IMR-90 (cell line): ENCODE data around the gene SRSF3. TPM values are rescaled to one million over a fixed set of nuclear protein-coding genes. Genes with fewer than 3 reads are reported as not detected.

ENCODE experiments used
- ATAC-seq: fragments of 200-7000 bp; cut with Tn5 transposase; 2 replicates; pipeline ENCODE4 v1.9.1; 2020; ENCODE audit warnings: low read depth, mild to moderate bottlenecking, moderate library complexity
- BruUV-seq: library from RNA; stranded (reverse); fragments of 400-500 nt; replicated peaks from 2 replicates; lab custom pipeline; 2021; lab: Mats Ljungman, UMichigan
- CTCF ChIA-PET: fragments of 300-600 bp; formaldehyde crosslinking; extraction: SDS; loops from one replicate; lab custom pipeline; 2021; ENCODE audit warnings: antibody characterized with exemption; lab: Yijun Ruan, JAX
- POLR2A ChIA-PET: fragments of 300-600 bp; sonication (Branson Sonifier 250); formaldehyde crosslinking; loops from one replicate; lab custom pipeline; 2022; ENCODE audit warnings: antibody characterized with exemption; ENCODE audit not compliant: unreplicated experiment; lab: Charles Lee
- DNase-seq: peaks from one replicate; pipeline ENCODE4 v3.0.0; 2013
- H2AFZ ChIP-seq: replicated peaks from 2 replicates; pipeline ENCODE3; 2013; ENCODE audit warnings: low read length, mild to moderate bottlenecking; ENCODE audit not compliant: poor library complexity
- H2AK5ac ChIP-seq: 2 replicates; pipeline ENCODE4 v1.6.1; 2013; ENCODE audit warnings: low read depth, low read length, inconsistent platforms
- H2AK9ac ChIP-seq: replicated peaks from 2 replicates; pipeline ENCODE3; 2013; ENCODE audit warnings: mild to moderate bottlenecking, low read depth, low read length, moderate library complexity; ENCODE audit not compliant: poor library complexity
- H2BK120ac ChIP-seq: 2 replicates; pipeline ENCODE4 v1.6.1; 2013; ENCODE audit warnings: low read depth, low read length, inconsistent platforms
- H2BK15ac ChIP-seq: 3 replicates; pipeline ENCODE4 v1.6.1; 2013; ENCODE audit warnings: low read depth, low read length, inconsistent platforms
- H2BK20ac ChIP-seq: 2 replicates; pipeline ENCODE4 v1.6.1; 2013; ENCODE audit warnings: low read depth, mild to moderate bottlenecking, inconsistent platforms, low read length, moderate library complexity
- H2BK5ac ChIP-seq: 2 replicates; pipeline ENCODE4 v1.6.1; 2013; ENCODE audit warnings: mild to moderate bottlenecking, low read depth, low read length, inconsistent platforms; ENCODE audit not compliant: poor library complexity, severe bottlenecking
- H3K14ac ChIP-seq: replicated peaks from 2 replicates; pipeline ENCODE4 v1.6.1; 2013; ENCODE audit warnings: low read depth, low read length, inconsistent platforms
- H3K18ac ChIP-seq: 2 replicates; pipeline ENCODE4 v1.6.1; 2013; ENCODE audit warnings: low read depth, low read length, control low read depth
- H3K23ac ChIP-seq: 2 replicates; pipeline ENCODE4 v1.6.1; 2013; ENCODE audit warnings: low read depth, low read length, inconsistent platforms
- H3K27ac ChIP-seq: 2 replicates; pipeline ENCODE4 v1.5.1; 2013; ENCODE audit warnings: mild to moderate bottlenecking, control low read depth, low read length; ENCODE audit not compliant: insufficient read depth
- H3K27me3 ChIP-seq: 2 replicates; pipeline ENCODE4 v1.6.1; 2013; ENCODE audit warnings: low read length; ENCODE audit not compliant: control insufficient read depth, insufficient read depth
- H3K36me3 ChIP-seq: 2 replicates; pipeline ENCODE4 v1.6.1; 2013; ENCODE audit warnings: low read length, mixed read lengths; ENCODE audit not compliant: control insufficient read depth, insufficient read depth
- H3K4ac ChIP-seq: 2 replicates; pipeline ENCODE4 v1.6.1; 2013; ENCODE audit warnings: low read depth, low read length, inconsistent platforms
- H3K4me1 ChIP-seq: 2 replicates; pipeline ENCODE4 v1.6.1; 2013; ENCODE audit warnings: low read length, mixed read lengths; ENCODE audit not compliant: control insufficient read depth, insufficient read depth
- H3K4me2 ChIP-seq: 2 replicates; pipeline ENCODE4 v1.6.1; 2013; ENCODE audit warnings: low read depth, mild to moderate bottlenecking, control low read depth, low read length, moderate library complexity
- H3K4me3 ChIP-seq: 2 replicates; pipeline ENCODE4 v1.5.1; 2013; ENCODE audit warnings: low read depth, mild to moderate bottlenecking, control low read depth, low read length, moderate library complexity; ENCODE audit not compliant: insufficient read depth
- H3K56ac ChIP-seq: 2 replicates; pipeline ENCODE4 v1.6.1; 2013; ENCODE audit warnings: low read length, inconsistent platforms; ENCODE audit not compliant: insufficient read depth; ENCODE audit errors: extremely low read depth
- H3K79me1 ChIP-seq, 2 experiments: 2 replicates each; pipeline ENCODE4 v1.6.1; 2013; ENCODE audit warnings: low read length in 2 of 2, inconsistent platforms in 1 of 2, low read depth in 1 of 2
- H3K9ac ChIP-seq: 2 replicates; pipeline ENCODE4 v1.6.1; 2013; ENCODE audit warnings: low read depth, low read length, control low read depth
- H3K9me1 ChIP-seq: 2 replicates; pipeline ENCODE4 v1.6.1; 2013; ENCODE audit warnings: low read length, inconsistent platforms; ENCODE audit not compliant: insufficient read depth
- H3K9me3 ChIP-seq: 2 replicates; pipeline ENCODE4 v1.6.1; 2013; ENCODE audit warnings: low read length; ENCODE audit not compliant: control insufficient read depth, insufficient read depth
- H4K20me1 ChIP-seq: 2 replicates; pipeline ENCODE4 v1.6.1; 2013; ENCODE audit warnings: low read length, inconsistent platforms; ENCODE audit not compliant: insufficient read depth
- H4K5ac ChIP-seq: 2 replicates; pipeline ENCODE4 v1.6.1; 2013; ENCODE audit warnings: mild to moderate bottlenecking, low read depth, low read length, control low read depth
- H4K8ac ChIP-seq, 2 experiments: 2 replicates each; pipeline ENCODE4 v1.6.1; 2013; ENCODE audit warnings: low read depth in 2 of 2, low read length in 2 of 2, control low read depth in 1 of 2, inconsistent platforms in 1 of 2
- H4K91ac ChIP-seq: 2 replicates; pipeline ENCODE4 v1.6.1; 2013; ENCODE audit warnings: low read depth, low read length, inconsistent platforms; ENCODE audit not compliant: insufficient read depth
- CEBPB ChIP-seq: IDR thresholded peaks from 2 replicates; pipeline ENCODE4 v1.6.1; 2012; ENCODE audit warnings: low read depth, low read length, improper control_type of control experiment
- CHD1 ChIP-seq: IDR thresholded peaks from 2 replicates; pipeline ENCODE4 v1.6.1; 2012; ENCODE audit warnings: low read depth, low read length, improper control_type of control experiment
- FOS ChIP-seq: fragments of 150-350 bp; IDR thresholded peaks from 2 replicates; pipeline ENCODE4 v1.6.1; 2016; ENCODE audit warnings: low read depth, low read length
- MXI1 ChIP-seq: IDR thresholded peaks from 2 replicates; pipeline ENCODE4 v1.6.1; 2012; ENCODE audit warnings: low read depth, mild to moderate bottlenecking, low read length, moderate library complexity, borderline replicate concordance
- NFE2L2 ChIP-seq: fragments of 150-350 bp; IDR thresholded peaks from 2 replicates; pipeline ENCODE4 v1.6.1; 2016; ENCODE audit warnings: low read depth, mild to moderate bottlenecking, low read length
- POLR2A ChIP-seq: IDR thresholded peaks from 2 replicates; pipeline ENCODE4 v1.6.1; 2012; ENCODE audit warnings: mild to moderate bottlenecking, low read depth, low read length
- RCOR1 ChIP-seq: IDR thresholded peaks from 2 replicates; pipeline ENCODE4 v1.6.1; 2012; ENCODE audit warnings: mild to moderate bottlenecking, low read length, improper control_type of control experiment; ENCODE audit not compliant: insufficient replicate concordance
- RFX5 ChIP-seq: IDR thresholded peaks from 2 replicates; pipeline ENCODE4 v1.8.0; 2012; ENCODE audit warnings: low read depth, mild to moderate bottlenecking, low read length, moderate library complexity
- WGBS, 2 experiments: methylation state at CpG; one replicate each; pipeline versions ENCODE4 v1.1.5 to v1.1.7; 2013; ENCODE audit warnings: missing lambda C conversion rate in 2 of 2; ENCODE audit not compliant: insufficient read length in 1 of 2; ENCODE audit errors: extremely low coverage in 2 of 2; 5-methylcytosine and 5-hydroxymethylcytosine counted together
- dilution Hi-C: fragments of 300-500 bp; cut with HindIII; formaldehyde crosslinking; loops from one replicate; pipeline ENCODE4 v1.14.3; 2018; ENCODE audit warnings: low sequenced_read_pairs; ENCODE audit not compliant: unreplicated experiment
- in situ Hi-C: fragments of 300-500 bp; cut with MboI; formaldehyde crosslinking; loops from 3 replicates; pipeline ENCODE4 v1.14.3; 2019; ENCODE audit warnings: low sequenced_read_pairs, inconsistent platforms, mixed read lengths
- intact Hi-C: fragments of 100-400 bp; cut with micrococcal nuclease; formaldehyde crosslinking; loops from 2 replicates; pipeline ENCODE4 v1.10.0; 2022
- polyA plus RNA-seq, 3 experiments: library from polyadenylated mRNA; depleted of rRNA; stranded (reverse); fragments of >200 nt; gene quantifications; 2 replicates each; pipeline ENCODE4 v1.2.3, GENCODE V29; 2012; ENCODE audit warnings: low replicate concordance in 1 of 3
- total RNA-seq: library from RNA; depleted of rRNA; stranded (reverse); fragments of >200 nt; gene quantifications from 2 replicates; pipeline ENCODE4 v1.2.3, GENCODE V29; 2012

SRSF3 gene
- total and polyA plus RNA-seq, 2 of the 4 experiments (the other 2 are of a cell fraction) = 237 to 297 TPM

DNA sequence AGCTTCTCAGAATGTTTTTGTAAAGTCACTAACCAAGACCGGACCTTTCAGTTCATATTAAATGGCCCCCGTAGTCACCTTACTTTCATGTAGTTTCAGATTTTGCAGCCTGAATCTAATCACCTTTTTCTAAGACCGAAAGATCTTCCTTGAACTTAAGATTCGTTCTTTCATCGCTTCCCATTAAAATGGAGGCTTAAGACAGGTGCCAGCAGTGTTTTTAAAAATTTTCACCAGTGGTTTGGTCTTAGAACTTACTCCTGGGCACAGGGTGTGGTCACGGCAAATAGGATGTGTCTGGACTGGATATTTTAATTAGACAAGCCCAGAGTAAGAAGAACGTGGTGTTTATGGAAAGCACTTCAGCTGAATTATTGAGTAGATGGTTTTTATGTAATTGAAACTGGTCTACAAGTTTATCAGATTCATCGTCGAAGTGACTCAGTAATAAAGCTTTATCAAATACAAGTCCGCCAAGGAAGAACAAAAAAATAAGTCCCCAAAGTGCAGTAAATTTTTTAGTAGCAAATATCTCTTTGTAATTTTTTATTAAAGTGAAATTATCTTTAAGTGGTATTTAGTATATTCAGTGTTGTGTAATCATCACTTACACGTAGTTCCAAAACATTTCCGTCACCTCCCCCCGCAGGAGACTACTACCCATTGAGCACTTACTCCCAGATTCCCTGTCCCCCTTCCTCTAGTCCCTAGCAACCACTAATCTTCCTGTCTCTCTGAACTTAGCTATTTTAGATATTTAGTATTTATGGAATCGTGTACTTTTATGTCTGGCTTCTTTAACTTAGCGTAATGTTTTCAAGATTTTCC is 868 bp downstream of the SRSF3 start:
- Histone ChIP-seq H3K36me3 (peaks cover 29% of the 10 kb centered on the region), H3K18ac (peak overlapping the region; percentile 62), H4K8ac (peak overlapping the region; percentile 82 to 95), H3K9me1 (peaks cover 10% of the 10 kb centered on the region), H2BK15ac (peak overlapping the region; percentile 0; the same call in 1 of the 3 replicates), H3K4ac (peak overlapping the region; percentile 94), H2BK120ac (peak overlapping the region; percentile 32), H3K27me3 (no peaks in the 10 kb centered on the region), H3K79me1 (peaks cover 13 to 40% of the 10 kb centered on the region in 2 experiments), H2BK20ac (no peak overlapping the region), H3K27ac (peak overlapping the region; percentile 95), H3K9me3 (no peaks in the 10 kb centered on the region), H2AK9ac (peak overlapping the region; percentile 100), H2AFZ (no peak overlapping the region), H3K4me1 (peaks cover 8% of the 10 kb centered on the region), H2BK5ac (peak overlapping the region; percentile 90), H3K4me3 (peak overlapping the region; percentile 72), H3K14ac (peak overlapping the region; percentile 100), H2AK5ac (peak overlapping the region; percentile 6; the same call in 1 of the 2 replicates), H3K9ac (peak overlapping the region; percentile 98), H4K20me1 (peaks cover 59% of the 10 kb centered on the region), H3K23ac (peak overlapping the region; percentile 91), H4K91ac (peak overlapping the region; percentile 96), H3K56ac (peak overlapping the region; percentile 99), H3K4me2 (peak overlapping the region; percentile 76; the same call in 1 of the 2 replicates), H4K5ac (peak overlapping the region; percentile 63; the same call in 1 of the 2 replicates)
- WGBS, 2 experiments = 0% methylated on average over 2 of the region's 15 CpGs; no CpG with 5 or more reads in 1 of the 2 experiments
- dilution Hi-C loops (no loop called here), in situ Hi-C loops (loop anchor here (5.0 kb wide), 1 partner anchor 48 kb away; the partner anchor contains the start of gene STK38), intact Hi-C loops (loop anchor here (2.0 to 5.0 kb wide), 2 partner anchors 152 to 173 kb away; partner anchors contain the start of genes KCTD20 and PXT1)
- peak; percentile 55 for DNase-seq
- ChIA-PET POLR2A (interaction anchor here (0.6 to 0.7 kb wide), 5 partner anchors 16 to 542 kb away, joined by 3 to 10 read pairs (median 6); no protein-coding TSS in a partner anchor), CTCF (no interaction called here)
- ATAC-seq = no peak
- TF ChIP-seq MXI1 (no peak), RCOR1 (no peak), CEBPB (peak; percentile 86), POLR2A (peak; percentile 64; the same call in 1 of the 2 replicates), CHD1 (0 out of 2 replicates have a peak, but pooled peaks have one; percentile 10), NFE2L2 (no peak), RFX5 (no peak), FOS (no peak)
- BruUV-seq = no TSS peak
